HG03342 (cell line): ENCODE results near the gene TMEM41A.
"Not testable (repeated sequence)": the region's sequence is repeated elsewhere in the genome, so short reads cannot be mapped to it uniquely, and the experiment has no call there.

Experiments used
- ATAC-seq: cut with Tn5 transposase; IDR thresholded peaks from one replicate; pipeline ENCODE4 v1.9.1; 2021; ENCODE audit warnings: mild to moderate bottlenecking, moderate library complexity; ENCODE audit not compliant: unreplicated experiment

Gene TMEM41A

DNA sequence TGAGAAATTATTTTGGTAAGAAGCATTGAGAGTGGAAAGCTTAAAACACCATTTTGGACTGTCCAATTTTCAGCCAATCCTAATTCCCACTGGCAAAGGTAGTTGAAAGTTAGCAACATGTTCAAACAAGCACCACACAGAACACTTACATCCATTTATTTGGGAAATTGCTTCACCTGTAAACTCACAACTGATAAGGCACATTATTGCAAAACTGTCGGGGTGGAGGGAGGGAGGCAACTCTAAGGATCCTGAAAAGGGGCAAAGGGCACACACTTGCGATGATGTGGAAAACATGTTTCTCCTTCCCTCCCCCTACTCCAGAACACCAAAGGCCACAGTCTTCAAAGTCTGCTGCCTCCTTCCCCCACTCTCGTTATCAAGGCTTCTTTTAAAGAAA is 9.4 kb downstream of the TMEM41A start:
- no peak for ATAC-seq

DNA sequence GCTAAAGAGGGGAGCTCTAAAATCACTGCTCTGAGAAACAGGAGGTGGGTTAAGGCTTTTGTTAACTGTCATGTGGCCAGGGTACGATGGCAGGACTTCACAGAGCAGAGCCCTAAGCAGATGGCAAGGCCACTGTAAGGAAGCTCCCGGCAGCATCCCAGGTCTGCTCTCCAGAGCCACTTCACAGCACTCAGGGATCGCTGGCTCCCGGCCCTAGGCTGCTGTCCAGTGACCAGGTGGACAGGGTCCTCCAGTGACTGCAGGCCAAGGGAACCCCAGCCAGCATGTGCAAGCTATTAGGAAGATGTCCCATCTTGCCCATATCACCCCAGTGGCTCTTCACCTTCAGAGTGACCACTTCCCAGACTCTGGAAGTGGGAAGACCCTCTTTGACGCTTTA is 10.4 kb downstream of the TMEM41A start:
- no peak for ATAC-seq

DNA sequence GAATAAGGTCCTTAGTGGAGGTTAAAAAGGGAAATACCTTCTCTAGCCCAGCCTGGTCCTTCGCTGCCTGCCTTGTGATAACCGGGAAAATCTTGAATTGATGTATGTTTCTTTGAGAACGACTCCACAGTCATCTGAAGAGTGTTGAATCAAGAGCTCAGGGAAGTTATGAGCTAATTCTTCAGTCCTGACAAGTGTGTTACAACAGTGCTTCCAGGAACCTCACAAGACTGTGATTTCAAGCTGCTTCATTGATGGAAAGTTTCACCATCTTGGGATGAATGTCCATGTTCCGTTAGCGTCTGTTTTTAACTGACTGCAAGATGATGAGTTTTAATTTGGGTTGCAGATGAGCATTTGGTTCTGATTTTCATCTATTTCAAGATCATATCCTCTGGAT is 12.4 kb downstream of the TMEM41A start:
- no peak for ATAC-seq

DNA sequence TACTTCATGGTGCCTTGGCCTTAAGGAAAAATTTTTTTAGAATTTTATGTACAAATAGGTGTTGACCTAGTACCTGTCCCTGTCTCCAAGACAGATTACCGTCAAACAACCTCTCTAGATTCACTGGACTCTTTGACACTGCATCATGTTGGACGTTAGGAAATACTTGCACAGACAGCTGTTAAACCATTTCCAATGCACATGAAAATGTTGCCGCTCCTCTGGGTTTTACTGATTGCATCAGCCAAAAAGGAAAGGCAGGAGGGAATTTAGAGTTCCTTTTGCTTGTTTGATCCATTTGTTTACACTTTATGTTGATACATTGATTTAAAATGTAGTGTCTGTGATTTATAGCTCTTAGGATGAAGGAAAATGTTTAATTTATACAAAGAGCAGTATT is 14.5 kb downstream of the TMEM41A start:
- ATAC-seq, result no peak

DNA sequence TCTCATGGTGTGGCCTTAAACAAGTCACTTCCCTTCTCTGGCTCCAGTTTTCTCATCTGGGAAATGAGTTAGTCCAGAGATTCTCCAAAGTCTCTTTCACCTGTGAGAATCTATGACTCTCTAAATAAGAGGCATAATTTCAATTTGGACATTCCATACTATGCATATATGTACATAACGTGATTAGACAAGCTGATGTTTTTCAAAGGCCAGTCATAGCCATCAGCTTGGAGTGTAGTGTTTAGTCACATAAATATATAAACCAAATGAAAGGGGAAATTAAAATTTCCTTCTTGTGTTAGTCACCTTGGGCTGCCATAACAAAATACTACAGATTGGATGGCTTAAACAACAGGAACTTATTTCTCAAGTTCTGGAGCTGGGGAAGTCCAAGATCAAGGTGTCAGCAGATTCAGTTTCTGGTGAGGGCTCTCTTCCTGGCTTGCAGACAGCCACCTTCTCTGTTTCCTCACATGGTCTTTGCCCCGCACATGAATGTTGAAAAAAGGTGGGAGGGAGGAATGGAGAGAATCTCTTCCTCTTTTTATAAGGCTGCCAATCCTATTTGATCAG is 19.4 kb downstream of the TMEM41A start:
- no peak for ATAC-seq

DNA sequence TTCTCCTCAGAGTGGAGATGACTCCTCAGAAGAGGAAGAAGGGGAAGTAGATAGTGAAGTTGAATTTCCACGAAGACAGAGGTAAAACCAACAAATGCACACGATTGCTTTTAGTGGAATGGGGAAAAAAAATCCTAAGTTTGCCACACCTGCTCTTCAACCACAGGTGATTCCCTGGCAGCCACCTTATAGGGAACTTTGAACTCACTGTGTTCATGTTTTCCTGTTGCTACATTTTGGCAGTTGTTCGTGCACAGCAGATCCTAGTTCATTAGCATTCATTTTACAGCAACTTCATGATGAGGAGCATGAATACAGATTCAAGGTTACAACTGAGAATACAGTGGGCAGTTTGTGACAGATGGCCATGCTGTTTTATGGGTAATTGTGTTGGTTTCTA is 21.5 kb downstream of the TMEM41A start:
- no peak for ATAC-seq

DNA sequence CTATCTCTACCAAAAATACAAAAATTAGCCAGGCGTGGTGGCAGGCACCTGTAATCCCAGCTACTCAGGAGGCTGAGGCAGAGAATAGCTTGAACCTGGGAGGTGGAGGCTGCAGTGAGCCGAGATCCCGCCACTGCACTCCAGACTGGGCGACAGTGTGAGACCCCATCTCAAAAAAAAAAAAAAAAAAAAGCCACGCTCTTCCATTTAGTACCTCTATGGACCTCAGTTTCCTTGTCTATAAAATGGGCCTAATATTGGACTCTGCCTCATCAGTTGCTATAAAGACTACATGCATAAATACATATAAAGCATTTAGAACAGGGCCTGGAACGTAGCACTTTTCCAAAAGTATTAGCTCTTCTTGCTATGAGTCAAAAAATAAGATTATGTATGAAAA is 23.9 kb downstream of the TMEM41A start:
- not testable (repeated sequence) for ATAC-seq

DNA sequence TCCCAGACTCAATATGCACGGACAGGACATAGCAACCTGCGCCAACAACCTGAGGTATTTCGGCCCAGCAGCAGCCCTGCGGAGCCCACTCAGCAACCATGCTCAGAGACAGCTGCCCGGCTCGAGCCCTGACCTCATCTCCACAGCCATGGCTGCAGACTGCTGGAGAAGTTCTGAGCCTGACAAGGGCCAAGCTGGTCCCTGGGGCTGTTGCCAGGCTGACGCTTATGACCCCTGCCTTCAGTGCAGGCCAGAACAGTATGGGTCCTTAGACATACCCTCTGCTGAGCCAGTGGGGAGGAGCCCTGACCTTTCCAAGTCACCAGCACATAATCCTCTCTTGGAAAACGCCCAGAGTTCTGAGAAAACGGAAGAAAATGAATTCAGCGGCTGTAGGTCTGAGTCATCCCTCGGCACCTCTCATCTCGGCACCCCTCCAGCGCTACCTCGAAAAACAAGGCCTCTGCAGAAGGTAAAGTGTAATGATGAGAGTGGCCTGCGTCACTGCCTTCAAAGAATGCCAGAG is 25.5 kb downstream of the TMEM41A start:
- no peak for ATAC-seq

DNA sequence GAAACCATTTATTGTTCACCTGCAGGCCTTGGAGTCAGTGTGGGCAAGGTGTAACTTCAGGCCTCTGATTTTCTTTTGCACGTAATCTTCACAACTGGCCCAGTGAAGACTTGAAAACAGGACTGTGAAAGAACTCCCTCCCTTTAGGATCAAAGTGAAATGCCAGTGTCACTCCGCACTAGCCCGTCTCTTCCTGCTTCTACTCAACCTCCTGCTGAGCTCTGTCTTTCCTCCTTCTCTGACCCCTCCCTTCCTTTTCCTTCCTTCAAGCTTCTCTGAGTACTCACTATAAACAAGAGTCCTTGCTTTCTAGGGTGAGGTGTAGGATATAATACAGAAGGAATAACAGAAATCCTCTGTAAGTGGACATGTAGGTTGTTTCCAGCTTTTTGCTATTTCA is 28.5 kb downstream of the TMEM41A start:
- no peak for ATAC-seq

DNA sequence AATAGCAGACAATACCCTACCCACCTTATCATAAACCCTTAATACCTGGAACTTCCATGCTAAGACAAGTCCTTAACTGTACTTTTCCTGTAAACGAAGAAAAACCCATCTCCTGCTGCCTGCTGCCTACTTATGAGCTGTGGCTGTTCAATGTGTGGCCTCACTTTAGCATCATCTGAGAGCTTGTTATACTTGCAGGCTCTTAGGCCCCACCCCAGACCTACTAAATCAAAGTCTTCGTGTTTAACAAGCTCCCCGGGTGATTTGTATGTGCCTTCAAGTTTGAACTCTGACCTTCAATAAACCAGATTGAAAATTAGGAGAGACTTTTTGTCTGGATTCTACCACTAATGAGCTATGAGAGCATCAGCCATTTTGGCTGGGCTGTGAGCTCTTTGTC is 29.3 kb downstream of the TMEM41A start:
- no peak for ATAC-seq

DNA sequence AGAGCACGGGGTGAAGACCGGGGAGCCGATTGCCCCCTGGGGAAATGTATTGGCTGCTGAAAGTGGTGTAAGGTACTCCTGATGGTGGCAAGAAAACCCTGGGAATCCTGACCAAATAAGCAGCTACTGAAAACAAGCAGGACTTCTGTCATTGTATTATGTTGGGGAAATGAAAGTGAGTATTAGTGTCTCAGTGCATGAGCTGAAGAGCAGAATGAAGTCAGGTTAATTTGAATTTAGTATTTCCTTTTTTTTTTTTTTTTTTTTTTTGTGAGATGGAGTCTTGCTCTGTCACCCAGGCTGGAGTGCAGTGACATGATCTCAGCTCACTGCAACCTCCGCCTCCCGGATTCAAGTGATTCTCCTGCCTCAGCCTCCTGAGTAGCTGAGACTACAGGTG is 32.7 kb downstream of the TMEM41A start:
- ATAC-seq, result not testable (repeated sequence)

DNA sequence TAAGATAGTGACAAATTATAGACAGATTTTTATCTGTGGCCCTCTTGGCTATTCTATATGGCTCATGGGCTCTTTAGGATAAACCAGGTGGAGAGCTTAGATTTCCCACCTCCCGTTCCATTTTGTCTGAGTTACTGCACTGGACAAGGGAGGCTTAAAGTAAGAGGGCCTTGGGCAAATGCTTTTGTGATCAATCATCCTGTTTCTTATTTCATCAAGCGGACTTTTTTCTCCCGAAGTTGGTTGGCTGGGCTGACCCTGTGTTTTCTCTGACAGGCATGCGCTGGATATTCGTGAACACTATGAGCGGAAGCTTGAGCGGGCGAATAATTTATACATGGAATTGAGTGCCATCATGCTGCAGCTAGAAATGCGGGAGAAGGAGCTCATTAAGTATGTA is 33.4 kb downstream of the TMEM41A start:
- ATAC-seq, result no peak

DNA sequence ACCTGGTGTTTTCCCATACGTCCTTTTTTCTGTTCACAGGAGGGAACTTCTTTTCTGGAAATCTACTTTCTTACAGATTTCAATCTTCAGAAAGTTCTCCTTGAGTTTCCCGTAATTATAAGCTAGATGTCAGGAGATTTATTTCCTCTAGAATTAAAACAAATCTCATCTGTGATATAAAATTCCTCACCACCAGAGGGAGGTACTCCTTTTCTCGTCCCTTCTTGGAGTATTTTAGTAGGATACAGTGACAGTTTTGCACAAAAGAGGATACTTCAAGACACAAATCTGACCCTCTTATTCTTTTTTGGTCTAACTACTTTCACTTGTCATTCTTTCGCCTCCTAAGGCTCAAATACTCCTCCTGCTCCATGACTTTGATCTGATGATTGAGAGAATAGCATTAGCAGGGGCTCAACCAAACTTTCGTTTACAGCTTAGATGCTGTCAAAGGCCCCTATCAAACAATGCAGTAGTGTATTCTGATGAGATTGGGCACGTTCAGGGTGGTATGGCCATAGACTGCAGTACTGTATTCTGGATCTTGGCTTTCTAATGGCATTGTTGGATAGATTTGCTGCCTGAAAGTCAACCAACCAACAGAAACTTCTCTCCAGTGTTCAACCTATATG is 38.0 kb downstream of the TMEM41A start:
- no peak for ATAC-seq

DNA sequence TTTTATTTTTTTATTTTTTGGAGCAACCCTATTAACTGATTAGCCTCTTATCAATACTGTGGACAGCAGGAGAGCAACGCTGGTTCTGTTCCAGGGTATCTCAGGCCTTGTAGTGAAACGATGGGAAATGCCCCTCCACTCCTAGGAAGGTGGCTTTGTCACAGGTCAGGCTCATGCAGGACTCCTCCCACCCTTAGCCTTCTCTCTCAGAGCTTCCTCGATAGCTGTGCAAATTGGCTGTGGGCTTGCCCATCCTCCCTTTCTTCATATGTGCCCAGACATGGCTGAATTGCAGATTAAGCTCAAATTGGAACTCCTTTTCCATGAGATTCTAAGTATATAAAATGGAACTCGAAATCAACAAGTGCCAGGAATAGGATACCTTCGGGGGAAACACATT is 38.5 kb downstream of the TMEM41A start:
- no peak for ATAC-seq

DNA sequence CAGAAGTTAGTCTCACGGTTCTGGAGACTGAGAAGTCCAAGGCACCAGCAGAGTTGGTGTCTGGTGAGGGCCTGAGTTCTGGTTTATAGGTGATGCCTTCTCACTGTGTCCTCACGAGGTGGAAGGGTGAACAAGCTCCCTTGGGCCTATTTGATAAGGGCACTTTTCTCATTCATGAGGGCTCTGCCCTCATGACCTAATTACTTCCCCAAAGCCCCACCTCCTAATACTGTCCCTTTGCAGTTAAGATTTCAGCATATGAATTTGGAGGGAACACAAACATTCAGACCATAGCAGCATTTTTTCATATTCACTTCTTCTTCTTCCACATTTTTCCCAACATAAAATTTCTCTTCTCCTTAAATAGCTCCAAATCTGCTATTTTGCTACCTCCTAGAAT is 41.5 kb downstream of the TMEM41A start:
- ATAC-seq, result no peak

DNA sequence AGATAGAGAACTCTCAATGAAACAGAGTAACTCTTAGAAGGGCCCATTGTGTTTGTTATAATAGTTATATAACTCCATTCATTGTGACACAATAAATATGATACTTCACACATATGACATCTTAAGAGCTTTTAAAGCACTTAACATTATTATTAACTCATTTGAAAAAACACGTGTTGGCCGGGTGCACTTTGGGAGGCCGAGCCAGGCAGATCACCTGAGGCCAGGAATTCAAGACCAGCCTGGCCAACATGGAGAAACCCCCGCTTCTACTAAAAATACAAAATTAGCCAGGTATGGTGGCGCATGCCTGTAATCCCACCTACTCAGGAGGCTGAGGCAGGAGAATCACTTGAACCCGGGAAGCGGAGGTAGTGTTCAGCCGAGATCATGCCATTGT is 47.4 kb downstream of the TMEM41A start:
- not testable (repeated sequence) for ATAC-seq

DNA sequence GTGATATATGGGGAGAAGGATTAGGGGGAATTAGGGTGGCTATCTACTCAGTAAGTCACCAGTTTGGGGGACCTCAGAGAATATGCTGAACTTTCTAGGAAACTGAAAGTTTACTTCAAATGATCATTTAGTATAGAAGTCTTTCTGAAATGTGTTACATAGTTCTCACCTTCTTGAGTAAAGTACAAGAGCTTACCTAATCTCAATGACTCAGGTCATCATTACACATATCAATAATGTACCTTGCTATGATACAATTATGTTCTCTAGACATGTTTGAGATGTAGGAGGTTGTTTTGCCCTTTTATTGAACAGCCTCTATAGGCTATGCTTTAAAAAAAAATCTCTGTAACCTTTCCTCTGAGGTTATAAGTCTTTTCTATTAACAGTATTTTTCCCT is 50.7 kb downstream of the TMEM41A start:
- ATAC-seq, result no peak

DNA sequence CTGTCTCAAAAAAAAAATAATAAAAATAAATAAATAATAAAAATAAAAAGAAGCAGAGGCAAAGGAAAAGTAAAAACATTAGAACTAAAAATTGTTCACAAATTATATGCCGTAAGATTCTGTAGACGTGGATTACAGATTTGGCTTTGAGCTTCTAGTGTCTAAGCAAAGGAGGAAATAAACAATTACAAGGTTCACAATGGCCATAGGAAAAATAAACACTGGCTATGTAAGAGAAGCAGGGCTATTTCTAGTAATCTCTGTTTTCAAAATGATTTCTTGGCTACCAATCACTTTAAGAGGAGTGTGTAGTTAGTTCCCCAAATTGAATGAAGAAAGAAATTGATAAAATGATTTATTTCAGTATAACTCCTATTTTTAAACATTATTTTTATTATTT is 54.5 kb downstream of the TMEM41A start:
- no peak for ATAC-seq

DNA sequence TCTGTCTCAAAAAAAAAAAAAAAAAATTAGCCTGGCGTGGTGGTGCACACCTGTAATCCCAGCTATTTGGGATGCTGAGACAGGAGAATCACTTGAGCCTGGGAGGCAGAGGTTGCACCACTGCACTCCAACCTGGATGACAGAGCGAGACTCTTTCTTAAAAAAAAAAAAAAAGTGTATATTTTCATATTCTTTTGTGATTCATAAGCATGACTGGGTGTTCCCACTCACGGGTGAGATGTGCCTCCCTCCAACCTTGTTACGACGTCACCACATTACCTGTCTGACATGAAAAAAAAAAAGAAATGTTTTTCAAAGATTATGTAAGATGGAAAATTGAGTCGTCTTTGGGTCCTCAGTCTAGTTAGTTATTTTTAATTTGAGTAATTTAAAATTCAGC is 56.8 kb downstream of the TMEM41A start:
- ATAC-seq, result no peak

DNA sequence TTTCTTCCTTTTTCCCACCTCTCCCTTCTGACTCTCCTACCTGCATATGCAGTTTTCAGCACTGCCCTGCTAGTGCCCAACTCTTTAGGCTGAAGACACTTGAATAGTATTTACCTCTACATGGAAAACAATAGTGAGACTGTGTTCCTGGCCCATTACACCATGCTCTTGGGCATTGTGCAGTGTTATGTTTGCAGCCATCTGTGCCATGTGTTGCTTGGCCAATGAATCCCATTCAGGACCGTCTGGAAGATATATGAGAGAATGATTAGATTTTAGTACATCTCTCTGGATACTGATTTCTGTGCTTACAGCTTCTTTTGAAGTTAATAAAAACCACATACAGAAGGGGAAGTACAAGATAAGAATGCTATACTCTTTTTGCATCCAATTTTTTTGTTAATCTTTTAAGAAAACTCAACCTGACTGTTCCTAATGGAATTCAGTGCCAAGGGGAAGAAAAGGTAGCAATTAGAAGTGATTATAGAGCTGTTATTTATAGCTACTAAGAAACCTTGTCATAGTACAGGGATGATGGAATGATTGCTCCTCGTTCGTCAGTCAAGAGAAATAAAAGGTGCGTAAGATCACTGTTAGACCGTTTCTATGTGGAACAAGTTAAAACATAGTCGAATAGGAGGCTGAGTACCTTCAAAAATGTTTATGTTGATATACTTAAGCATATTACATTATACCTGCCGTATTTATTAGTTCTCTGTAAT is 58.9 kb downstream of the TMEM41A start:
- ATAC-seq, result no peak
